Tongue (tissue), 2 donors: ENCODE measurements around the gene CPN2. TPM values are rescaled to one million over a fixed set of nuclear protein-coding genes. Genes with fewer than 3 reads are reported as not detected.
A peak's percentile ranks its signal among the peaks of the same experiment; 100 is the strongest.

Experiments used
- DNase-seq: peaks from one replicate; pipeline ENCODE4 v3.0.0-alpha.2; 2015
- total RNA-seq: library from RNA; depleted of rRNA; stranded (reverse); fragments of >200 nt; gene quantifications from one replicate; pipeline ENCODE4 v1.2.3, GENCODE V29; 2014

CPN2 gene, protein sequence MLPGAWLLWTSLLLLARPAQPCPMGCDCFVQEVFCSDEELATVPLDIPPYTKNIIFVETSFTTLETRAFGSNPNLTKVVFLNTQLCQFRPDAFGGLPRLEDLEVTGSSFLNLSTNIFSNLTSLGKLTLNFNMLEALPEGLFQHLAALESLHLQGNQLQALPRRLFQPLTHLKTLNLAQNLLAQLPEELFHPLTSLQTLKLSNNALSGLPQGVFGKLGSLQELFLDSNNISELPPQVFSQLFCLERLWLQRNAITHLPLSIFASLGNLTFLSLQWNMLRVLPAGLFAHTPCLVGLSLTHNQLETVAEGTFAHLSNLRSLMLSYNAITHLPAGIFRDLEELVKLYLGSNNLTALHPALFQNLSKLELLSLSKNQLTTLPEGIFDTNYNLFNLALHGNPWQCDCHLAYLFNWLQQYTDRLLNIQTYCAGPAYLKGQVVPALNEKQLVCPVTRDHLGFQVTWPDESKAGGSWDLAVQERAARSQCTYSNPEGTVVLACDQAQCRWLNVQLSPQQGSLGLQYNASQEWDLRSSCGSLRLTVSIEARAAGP
- total RNA-seq, result not detected

DNA sequence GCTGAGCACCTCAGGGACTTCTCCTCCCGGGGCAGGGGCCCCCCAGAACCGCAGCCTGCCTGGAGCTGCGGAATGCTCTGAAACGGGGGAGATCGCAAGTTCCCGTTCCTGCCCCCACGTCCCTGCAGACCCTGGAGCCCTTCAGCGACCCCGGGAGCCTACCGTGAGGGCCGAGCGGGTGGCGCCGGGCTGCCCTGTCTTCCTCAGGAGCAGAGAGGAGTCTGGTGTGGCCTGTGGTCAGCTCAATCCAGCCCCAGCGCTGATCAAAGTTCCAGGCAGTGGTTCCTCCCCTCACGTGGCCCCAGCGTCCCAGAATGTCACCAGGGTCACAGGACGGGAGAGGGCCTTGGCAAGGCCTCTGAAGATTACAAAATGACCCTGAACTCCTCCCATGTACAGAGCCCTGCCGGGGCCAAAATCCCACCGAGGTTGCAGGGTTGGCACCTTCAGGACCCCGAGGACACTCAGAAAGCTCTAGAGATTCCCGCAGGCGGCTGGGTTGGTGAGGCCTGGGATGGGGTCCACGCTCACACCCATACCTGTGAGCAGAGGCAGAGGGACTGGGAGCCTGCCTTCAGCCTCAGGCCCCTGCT is at the start of gene CPN2:
CPN2 (minus strand) TSS at position 249 of the 593 bp plus-strand sequence. CDS start 8,626 bp downstream, outside the sequence.
- no peak for DNase-seq

DNA sequence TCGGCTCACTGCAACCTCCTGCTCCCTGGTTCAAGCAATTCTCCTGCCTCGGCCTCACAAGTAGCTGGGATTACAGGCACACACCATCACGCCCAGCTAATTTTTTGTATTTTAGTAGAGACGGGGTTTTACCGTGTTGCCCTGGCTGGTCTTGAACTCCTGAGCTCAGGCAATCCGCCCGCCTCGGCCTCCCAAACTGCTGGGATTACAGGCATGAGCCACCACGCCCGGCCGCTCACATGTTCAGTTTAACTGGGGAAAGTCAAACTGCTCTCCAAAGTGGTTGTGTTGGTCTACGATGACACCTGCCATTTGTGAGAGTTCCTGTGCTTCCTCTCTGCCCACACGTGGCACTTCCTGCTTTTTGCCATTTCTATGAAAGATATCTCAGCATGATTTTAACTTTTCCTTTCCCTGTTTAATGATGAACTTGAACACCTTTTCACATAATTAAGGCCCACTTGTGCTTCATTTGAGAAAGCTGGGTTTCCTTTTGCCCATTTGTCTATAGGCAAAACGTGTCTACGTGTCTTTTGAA is 48.8 kb upstream of the CPN2 start:
- DNase-seq, result no peak

DNA sequence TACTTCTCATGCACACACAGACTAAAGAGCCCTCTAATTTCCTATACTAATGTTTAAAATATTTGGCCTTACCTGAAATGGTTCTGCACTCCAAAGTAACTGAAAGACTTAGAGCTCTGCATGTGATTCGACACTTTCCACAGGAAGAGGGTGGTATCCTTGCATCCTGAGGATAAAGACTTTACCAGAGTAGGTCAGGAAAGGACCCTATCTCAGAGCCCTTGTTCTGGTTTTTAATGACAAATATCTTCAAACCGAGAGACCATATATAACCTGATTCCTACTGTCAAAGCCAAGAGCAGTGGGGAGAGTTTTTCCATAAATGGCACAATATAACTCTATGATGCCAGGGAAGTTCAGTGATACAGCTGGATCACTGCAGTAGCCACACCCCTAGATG is 48.0 kb upstream of the CPN2 start, which contains the start of gene GP5:
GP5 (minus strand) TSS at position 101 of the 400 bp plus-strand sequence. CDS start 984 bp downstream, outside the sequence.
- DNase-seq, result no peak

DNA sequence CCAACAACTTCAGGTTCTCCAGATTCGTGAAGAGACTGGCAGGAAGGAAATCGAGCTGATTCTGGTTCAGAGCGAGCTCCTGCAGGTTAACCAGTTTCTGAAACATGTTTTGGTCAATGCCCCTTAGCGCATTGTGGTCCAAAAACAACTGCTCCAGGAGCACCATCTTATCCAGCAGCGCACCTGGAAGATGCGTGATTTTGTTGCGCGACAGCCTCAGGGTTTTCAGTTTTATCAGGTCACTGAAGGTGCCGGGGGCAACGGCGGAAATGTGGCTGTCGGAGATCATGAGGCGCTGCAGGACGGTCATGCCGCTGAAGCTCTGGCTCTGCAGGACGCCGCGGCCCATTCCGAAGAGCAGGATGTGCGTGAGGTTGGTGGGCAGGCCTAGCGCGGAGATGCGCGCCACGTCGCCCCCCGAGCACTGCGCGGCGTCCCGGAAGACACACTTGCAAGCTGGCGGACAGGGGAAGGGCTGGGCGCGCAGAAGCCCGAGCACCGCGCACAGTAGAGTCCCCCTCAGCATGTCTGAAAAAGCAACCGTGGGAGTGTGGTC is 46.7 kb upstream of the CPN2 start:
- DNase-seq, result peak; percentile 24

DNA sequence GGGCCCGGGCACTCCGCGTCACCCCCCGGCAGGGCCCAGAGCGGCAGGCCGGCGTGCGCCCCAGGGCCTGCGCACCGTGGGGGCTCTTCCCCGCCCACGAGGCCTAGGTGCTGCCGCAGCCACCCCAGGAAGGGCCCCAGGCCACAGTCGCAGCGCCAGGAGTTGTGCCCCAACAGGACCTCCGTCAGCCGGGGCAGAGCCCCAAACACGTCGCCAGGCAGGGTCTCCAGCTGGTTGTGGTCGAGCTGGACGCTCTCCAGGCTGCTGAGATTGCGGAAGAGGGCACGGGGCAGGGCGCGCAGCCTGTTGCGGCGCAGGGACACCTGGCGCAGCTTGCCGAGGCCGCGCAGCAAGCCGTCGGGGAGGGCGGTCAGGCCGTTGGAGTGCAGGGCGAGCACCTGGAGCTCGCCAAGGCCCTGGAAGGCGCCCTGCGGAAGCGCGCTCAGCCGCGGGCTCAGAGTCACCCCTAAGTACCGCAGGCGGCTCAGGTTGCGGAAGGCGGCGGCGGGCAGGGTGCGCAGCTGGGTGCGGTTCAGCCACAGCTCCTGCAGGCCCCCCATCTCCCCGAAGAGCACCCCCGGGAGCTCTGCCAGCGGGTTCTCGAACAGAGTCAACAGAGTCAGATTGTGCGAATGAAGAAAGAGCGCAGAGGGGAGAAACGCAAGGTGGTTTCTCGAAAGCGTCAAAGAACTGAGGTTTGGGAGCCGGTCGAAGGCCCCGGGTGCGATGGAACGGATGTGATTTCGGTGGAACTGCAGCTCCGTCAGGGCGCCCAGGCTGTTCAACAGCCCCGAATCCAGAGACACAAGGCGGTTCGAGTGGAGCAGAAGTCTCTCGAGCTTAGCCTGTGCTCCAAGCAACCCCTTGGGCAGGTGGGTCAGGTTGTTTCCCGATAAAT is 46.0 kb upstream of the CPN2 start:
- peak; percentile 25 for DNase-seq

DNA sequence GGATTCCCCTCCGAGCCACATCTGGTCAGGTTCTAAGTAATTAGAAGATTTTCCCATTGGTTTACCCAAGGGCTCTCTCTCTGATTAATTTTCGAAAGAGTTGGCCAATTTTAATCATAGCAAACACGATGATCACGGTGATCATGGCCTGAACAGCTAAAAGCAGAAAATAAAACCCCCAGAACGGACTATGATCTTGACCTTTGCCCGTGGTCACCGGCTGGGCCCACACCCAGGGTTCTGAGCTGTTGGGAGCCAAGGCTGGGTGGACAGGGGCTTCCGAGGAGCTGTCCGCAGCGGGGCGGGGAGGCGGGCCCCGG is 45.4 kb upstream of the CPN2 start:
- no peak for DNase-seq

DNA sequence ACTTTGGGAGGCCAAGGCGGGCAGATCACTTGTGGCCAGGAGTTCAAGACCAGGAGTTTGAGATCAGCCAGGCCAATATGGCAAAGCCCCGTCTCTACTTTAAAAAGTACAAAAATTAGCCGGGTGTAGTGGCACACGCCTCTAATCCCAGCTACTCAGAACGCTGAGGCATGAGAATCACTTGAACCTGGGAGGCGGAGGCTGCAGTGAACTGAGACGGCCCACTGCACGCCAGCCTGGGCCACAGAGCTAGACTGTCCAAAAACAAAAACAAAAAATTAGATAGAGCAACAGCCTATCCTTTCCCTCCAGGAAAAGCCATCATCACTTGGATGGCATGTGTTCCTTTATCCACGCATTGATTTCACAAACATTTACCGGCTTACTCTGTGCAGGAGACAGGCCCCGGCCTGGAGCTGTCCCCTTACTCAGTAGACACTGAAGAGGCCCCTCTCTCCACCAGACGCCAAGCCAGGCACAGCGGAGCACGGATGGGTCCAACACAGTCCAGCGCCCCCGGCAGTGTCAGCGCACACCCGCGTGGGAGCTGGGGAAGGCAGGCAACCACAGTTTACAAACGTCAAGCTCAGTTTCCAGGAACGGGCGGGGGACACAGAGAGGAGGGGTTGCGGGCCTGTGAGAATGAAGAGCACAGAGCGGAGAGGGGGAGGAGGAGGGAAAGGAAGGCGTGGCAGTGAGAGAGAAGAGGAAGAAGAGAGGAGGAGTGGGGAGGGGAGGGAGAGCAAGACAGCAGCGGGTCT is 44.8 kb upstream of the CPN2 start:
- peak; percentile 74 for DNase-seq

DNA sequence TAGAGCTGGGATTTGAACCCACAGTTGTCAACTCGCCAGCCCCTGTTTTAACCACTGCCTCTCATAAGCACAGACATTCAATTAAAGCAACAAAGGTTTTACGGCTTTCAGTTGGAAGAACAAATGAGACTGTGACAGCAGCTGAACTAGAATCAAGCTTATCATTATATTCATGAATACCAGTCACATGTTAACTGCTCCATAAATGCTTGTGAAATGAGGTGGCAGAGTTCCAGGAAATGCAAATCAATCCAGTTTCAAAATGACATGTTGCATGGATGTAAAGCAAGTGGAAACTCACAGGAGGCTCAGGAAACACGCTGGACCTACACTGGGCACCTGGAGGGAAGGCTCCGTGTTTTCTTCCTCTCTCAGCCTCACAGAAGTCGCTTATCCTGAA is 44.1 kb upstream of the CPN2 start:
- no peak for DNase-seq

DNA sequence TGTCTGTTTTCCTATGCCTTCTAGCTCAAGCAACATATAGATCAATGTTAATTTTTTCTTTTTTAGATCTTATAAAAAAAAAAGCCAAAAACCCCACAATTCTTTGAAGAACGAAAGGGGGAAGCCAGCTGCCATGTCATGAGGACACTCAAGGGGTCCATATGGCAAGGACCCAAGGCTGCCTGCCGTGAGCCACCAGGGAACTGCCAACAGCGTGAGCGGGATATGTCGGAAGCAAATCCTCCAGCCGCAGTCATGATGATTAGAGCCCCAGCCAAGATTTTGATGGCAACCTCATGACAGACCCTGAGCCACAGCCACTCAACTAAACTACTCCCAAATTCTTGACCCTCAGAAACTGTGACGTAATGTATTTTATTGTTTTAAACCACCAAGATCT is 41.4 kb upstream of the CPN2 start:
- DNase-seq, result no peak

DNA sequence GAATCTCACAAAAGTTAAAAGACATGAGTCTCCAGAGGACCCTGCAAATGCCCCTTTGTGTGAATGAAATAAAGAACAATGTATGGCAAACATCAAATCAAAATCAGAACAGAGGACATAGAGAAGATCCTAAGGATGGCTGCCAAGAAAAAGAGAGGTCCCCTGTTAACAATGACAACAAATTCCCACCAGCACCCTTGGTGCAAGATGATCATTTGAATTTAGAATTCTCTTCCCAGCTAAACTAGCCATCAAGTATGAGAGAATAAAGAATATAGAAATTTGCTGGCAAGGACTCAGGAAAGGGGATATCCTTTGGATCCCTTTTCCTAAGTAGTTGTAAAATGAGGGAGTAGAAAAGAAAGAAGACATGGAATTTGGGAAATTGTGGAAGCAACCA is 39.7 kb upstream of the CPN2 start:
- DNase-seq, result no peak

DNA sequence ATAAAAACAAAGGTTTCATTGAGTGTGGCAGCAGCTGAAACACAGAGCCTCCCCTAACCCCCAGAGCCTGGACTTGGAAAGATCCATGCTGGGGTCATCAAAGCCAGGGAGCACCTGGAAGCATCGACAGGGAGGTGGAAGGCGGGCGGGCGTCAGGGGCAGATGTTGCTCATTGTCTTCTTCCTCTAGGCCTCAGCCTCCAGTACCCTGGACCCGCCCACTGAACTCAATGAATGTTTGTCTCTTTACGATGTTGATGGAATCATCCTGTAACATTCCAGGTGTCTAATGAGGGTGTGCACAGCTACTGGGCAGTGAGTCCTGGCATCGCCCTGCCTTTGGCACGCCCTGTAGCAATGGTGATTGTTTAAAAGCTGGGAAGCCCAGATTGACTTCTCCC is 38.1 kb upstream of the CPN2 start:
- no peak for DNase-seq

DNA sequence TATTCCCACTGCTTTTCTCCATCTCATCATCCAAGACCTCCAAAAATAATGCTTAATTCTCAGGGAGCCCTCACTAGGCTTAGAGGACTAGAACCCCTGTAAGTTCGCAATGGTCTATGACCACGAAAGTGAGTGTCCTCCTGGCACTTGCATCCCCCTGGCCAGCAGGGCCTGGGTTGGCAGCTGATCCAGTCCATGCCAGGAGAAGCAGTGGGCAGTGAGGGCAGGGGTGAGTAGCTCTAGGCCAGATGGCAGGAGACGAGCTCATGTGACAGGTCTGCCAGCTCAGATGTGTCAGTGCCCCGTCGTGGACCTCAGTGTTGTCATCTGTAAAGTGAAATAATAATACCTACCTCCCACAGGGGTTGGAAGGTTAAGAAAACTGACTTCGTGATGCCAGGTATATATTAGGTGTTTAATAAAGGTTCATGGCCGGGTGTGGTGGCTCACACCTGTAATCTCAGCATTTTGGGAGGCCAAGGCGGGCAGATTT is 36.8 kb upstream of the CPN2 start:
- DNase-seq, result no peak

DNA sequence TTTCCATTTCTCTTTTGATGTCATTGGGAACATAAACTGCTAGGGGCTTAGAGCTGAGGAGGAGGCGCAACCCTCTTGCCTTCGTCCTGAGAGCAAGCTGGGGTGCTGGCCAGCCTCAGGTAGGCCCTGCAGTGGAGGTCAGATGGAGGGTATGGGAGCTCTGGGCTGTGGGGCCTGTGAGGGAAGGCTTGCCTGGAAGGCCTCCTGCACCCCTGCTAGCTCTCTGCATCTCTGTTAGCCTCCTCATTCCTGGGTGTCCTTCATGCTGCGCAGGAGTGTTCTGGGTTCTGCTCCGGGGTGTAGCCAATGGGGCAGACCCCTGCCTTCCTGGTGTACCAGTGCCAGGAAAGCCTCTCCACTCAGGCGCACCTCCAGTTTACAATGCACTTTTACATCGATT is 36.1 kb upstream of the CPN2 start:
- no peak for DNase-seq

DNA sequence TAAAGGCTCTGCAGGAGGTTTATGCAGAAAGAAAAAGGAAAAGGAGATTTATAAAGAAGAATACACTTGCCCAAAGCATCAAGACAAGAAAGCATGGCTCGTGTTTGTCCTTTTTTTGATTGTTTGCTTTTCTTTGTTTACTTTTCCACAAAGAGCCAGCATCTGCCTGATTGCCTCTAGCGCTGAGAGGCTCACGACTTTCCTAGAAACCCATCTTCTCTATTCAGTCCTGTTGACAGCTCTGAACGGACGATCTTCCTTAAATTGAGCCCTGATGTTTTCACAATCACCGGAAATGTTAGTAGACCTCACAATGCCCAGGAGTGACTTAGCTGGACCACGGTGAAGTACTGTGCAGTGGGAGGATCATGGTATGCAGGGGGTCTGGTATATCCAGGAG is 35.5 kb upstream of the CPN2 start:
- no peak for DNase-seq

DNA sequence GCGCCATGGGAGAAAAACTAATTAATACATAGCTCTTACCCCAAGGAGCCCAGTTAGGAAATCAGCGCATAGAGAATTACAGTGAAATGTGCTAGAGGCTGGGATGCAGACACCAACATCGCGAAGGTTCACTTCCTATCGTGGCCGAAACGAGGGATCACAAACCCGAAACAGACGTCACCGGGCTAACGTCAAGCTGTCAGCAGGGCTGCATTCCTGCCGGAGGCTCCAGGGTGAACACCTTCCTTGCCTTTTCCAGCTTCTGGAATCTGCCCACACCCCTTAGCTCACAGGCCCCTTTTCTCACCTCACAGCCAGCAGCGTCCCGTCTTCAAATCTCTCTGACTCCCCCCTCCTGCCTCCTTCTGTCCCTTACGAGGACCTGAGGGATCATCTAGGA is 34.9 kb upstream of the CPN2 start:
- no peak for DNase-seq

DNA sequence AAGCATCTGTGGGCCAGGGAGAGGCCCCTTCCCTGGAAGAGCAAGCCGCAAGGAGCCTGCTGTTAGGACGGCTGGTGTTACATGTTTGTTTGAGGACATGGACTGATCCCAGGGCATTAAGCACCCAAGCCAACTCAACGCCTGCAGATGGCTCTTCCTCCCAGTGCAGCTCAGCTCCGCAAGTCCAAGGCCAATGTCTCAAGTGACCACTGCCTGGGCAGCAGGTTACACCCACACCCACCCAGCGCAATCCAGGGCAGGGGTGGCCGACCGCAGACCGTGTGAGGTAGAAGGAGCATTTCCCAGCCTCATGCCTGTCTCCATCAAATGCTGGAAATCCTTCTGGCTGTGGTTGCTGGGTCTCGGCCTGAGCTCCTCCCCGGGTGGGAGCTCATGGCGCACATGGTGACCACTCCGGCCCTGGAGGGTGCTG is 33.5 kb upstream of the CPN2 start:
- no peak for DNase-seq

DNA sequence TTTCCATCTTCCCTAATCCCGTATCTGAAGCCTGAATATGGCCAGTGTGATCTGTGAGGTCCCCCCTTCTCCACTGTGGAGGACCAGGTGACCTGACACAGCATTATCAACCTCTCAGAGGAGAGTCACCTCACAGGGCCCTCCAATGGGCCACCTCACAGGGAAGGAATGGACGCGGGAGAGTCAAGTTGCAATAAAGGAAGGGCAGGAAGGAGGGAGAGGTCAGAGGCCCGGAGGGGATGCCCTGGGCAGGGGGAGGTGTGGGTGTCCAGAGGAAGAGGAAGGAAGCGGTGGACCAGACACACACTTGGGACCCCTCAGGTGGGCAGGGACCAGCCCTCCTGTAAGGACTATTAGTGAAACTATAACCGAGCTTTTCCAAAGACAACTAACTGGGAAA is 33.0 kb upstream of the CPN2 start:
- DNase-seq, result no peak

DNA sequence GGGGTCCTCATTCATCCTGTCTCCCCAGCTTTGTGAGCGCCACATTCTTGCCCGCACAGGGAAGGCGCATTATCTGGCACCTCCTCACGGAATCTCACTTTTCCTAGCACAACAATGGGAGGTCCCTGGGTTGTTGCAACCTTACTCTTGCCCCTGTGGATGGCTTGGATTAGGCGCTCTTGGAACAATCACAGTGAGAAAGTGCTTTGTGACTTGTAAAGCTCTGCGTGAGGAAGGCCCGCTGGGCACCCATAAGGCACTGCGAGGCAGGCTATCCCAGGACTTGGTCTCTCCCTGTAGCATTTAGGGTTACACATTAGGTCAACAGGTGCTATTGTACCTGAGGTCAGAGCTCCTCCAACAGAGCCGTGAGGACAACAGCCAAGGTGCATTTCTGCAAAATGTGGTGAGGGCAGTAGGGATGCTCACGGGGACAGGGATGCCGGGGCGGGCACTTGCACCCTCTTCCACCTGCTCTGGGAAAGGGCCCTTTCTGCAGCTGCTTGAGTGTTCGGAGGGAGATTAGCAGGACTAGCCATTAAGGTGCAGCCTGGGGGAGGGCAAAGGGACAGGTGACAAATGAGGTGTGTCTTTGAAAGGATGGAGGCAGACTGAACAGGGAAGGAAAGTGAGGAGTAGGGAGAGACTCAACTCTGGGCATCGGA is 32.3 kb upstream of the CPN2 start:
- no peak for DNase-seq

DNA sequence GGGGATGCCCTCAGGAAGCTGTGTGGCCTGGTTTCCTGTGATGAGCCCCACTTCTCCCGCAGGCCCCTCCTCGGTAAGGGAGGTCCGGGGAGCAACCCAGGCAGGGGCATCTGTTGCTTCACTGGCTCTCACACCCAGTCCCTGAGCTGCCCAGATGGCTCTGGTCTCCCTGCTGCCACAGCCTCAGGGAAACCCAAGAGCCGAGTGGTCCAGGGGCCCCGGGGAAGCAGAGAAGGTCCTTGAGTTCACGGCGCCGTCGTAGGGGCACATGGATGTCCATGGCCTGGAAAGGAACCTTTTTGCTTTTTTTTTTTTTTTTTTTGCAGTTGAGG is 31.7 kb upstream of the CPN2 start:
- no peak for DNase-seq

DNA sequence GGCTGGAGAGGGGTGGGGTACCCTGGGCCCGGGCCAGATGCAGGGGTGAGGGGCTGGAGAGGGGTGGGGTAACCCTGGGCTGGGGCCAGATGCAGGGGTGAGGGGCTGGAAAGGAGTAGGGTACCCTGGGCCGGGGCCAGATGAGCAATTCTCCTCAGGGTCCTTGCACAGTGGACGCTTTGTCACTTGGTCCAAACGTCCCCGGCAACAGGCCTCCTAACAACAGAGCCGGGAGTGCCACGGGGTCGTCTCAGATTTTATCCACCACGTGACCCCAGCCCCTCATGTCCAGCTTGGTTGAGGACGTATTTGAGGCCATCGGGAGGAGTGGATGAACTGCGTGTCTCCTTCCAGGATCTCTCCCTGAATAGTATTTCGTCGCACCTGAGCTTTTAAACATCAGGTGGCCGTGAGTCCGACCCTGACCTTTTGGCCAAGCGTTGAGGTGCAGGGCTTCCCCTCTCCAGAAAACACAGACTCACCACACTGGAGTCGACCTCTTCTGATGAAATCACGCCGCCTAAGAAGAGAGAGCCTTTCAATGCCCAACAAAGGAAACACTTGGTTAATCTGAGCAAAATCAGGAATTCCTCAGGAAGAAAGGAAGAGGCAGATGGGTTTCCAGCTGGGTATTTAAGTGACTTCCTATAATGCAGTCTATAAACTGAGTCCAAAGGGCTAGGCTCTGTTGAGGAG is 31.2 kb upstream of the CPN2 start:
- no peak for DNase-seq
